ENCODE data around the gene CAPS2. TPM values are rescaled to one million over a fixed set of nuclear protein-coding genes. Genes with fewer than 3 reads are reported as not detected.

CAPS2 gene
- total and polyA plus RNA-seq, 2 experiments from 2014 or later: 2.9 to 7.4 TPM

DNA sequence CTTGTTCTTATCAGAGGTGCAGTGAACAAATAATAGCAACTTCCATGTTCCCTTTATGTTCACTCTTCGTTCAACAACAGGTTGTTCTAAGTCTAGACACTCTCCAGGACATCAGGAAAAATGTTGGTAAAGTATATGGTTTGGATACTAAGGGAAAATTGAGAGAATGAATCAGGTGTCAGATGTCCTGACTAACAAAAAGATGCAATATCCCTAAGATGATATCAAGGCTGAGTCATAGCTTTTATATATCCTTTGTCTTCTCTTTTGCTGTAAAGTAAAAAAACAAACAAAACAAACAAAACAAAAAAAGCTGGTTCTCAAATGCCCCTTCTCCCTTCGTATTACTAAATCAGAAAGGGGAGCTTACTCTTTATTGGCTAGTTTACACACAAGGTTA, 15.4 kb upstream of the CAPS2 start:
- Histone ChIP-seq H3K27ac (ENCODE audit: low read depth) (no peak overlapping the region), H3K4me2 (no peak overlapping the region), H3K4me3 (no peak overlapping the region), H3K36me3 (ENCODE audit: insufficient read depth) (no peaks in the 10 kb centered on the region), H3K4me1 (ENCODE audit: insufficient read depth) (no peaks in the 10 kb centered on the region), H2AFZ (no peak overlapping the region), H3F3A (replicated peaks; ENCODE audit: low read depth) (no peaks in the 10 kb centered on the region), H3K79me2 (replicated peaks; ENCODE audit: insufficient read depth) (no peaks in the 10 kb centered on the region), H3K27me3 (ENCODE audit: insufficient read depth) (no peaks in the 10 kb centered on the region), H3K9me2 (ENCODE audit: insufficient read depth) (no peaks in the 10 kb centered on the region; the same call in 1 of the 2 replicates), H4K20me1 (replicated peaks; ENCODE audit: insufficient read depth) (no peaks in the 10 kb centered on the region)
- Mint-ChIP-seq H3K4me3 (no peak overlapping the region), H3K27me3 (ENCODE audit: insufficient read depth, low read depth, poor library complexity) (no peaks in the 10 kb centered on the region), H3K4me1 (no peaks in the 10 kb centered on the region), H3K27ac (no peak overlapping the region), H3K36me3 (ENCODE audit: low read depth) (no peaks in the 10 kb centered on the region), H3K9me3 (no peaks in the 10 kb centered on the region)
- TF ChIP-seq NANOG (IDR thresholded peaks at IDR 0.05; ENCODE audit: borderline replicate concordance): no peak
- TF ChIP-seq REST (IDR thresholded peaks at IDR 0.05; ENCODE audit: unreplicated experiment): no peak
- TF ChIP-seq CREB1 (CRISPR knock-in tag; IDR thresholded peaks at IDR 0.05; ENCODE audit: low read depth): no peak
- TF ChIP-seq ETS1 (IDR thresholded peaks at IDR 0.05): no peak
- TF ChIP-seq ZNF331 (CRISPR knock-in tag; IDR thresholded peaks at IDR 0.05; ENCODE audit: low read depth): no peak
- TF ChIP-seq POLR2AphosphoS5 (IDR thresholded peaks at IDR 0.05; ENCODE audit: low read depth): no peak
- TF ChIP-seq STAT1 (IDR thresholded peaks at IDR 0.05; ENCODE audit: unreplicated experiment): no peak
- no peak for TF ChIP-seq ZNF462 (CRISPR knock-in tag; IDR thresholded peaks at IDR 0.05)
- no peak for TF ChIP-seq CTCF (conservative IDR thresholded peaks at IDR 0.05; ENCODE audit: low read depth in 2 of 2)
- TF ChIP-seq EZH2phosphoT487 (IDR thresholded peaks at IDR 0.05; ENCODE audit: unreplicated experiment): no peak
- no peak for TF ChIP-seq JUNB (IDR thresholded peaks at IDR 0.05; ENCODE audit: unreplicated experiment)
- TF ChIP-seq ZNF114 (CRISPR knock-in tag; IDR thresholded peaks at IDR 0.05): no peak
- TF ChIP-seq EZH2 (IDR thresholded peaks at IDR 0.05; ENCODE audit: low read depth, unreplicated experiment): no peak
- ATAC-seq (no peak), DNase-seq (ENCODE audit: low spot score) (no peak)
